Panc1 (cell line): ENCODE measurements around the gene CEACAM20. TPM values are rescaled to one million over a fixed set of nuclear protein-coding genes. Genes with fewer than 3 reads are reported as not detected.

Experiments used
- ATAC-seq: fragments of 200-7000 bp; cut with Tn5 transposase; 2 replicates; pipeline ENCODE4 v1.9.1; 2020; ENCODE audit warnings: mild to moderate bottlenecking, moderate library complexity
- BruUV-seq: library from RNA; stranded (reverse); fragments of 400-500 nt; replicated peaks from 2 replicates; lab custom pipeline; 2021; lab: Mats Ljungman, UMichigan
- CTCF ChIA-PET: fragments of 300-600 bp; sonication (Branson Sonifier 250); formaldehyde crosslinking; loops from one replicate; lab custom pipeline; 2022; ENCODE audit warnings: antibody characterized with exemption; lab: Charles Lee
- POLR2A ChIA-PET: fragments of 300-600 bp; sonication (Branson Sonifier 250); formaldehyde crosslinking; loops from one replicate; lab custom pipeline; 2022; ENCODE audit warnings: antibody characterized with exemption; lab: Charles Lee
- DNase-seq: peaks from one replicate; pipeline ENCODE4 v3.0.0-alpha.2; 2010; ENCODE audit warnings: low read depth, low spot score
- H3K27ac ChIP-seq: 2 replicates; pipeline ENCODE4 v1.5.1; 2011; ENCODE audit warnings: mild to moderate bottlenecking, low read length, inconsistent platforms
- H3K27me3 ChIP-seq: fragments of 200-500 bp; sonication (Bioruptor generic); 2 replicates; pipeline ENCODE4 v1.6.0; 2014; ENCODE audit warnings: low read length, inconsistent platforms; ENCODE audit not compliant: control insufficient read depth, insufficient read depth
- H3K36me3 ChIP-seq: fragments of 200-500 bp; sonication (Bioruptor generic); 2 replicates; pipeline ENCODE4 v1.5.1; 2014; ENCODE audit warnings: inconsistent platforms, mild to moderate bottlenecking, low read length, moderate library complexity; ENCODE audit not compliant: control insufficient read depth, insufficient read depth
- H3K4me1 ChIP-seq: 2 replicates; pipeline ENCODE4 v1.5.1; 2011; ENCODE audit warnings: inconsistent platforms, mild to moderate bottlenecking, low read length, moderate library complexity; ENCODE audit not compliant: control insufficient read depth, insufficient read depth
- H3K4me3 ChIP-seq, 2 experiments: 2 replicates each; pipeline ENCODE4 v1.5.1; 2011 to 2012; ENCODE audit warnings: low read depth in 2 of 2, low read length in 2 of 2, mild to moderate bottlenecking in 2 of 2, inconsistent platforms in 1 of 2, moderate library complexity in 1 of 2
- H3K9me3 ChIP-seq: fragments of 200-500 bp; sonication (Bioruptor generic); 2 replicates; pipeline ENCODE4 v1.5.1; 2014; ENCODE audit warnings: low read depth, mild to moderate bottlenecking, inconsistent platforms, low read length, moderate library complexity; ENCODE audit not compliant: control insufficient read depth, insufficient read depth
- POLR2AphosphoS5 ChIP-seq: IDR thresholded peaks from 2 replicates; pipeline ENCODE4 v1.6.1; 2012; ENCODE audit warnings: mild to moderate bottlenecking, low read depth, low read length, moderate library complexity
- SIN3A ChIP-seq: IDR thresholded peaks from 2 replicates; pipeline ENCODE4 v1.6.1; 2012; ENCODE audit warnings: low read depth, mild to moderate bottlenecking, low read length, moderate library complexity, borderline replicate concordance; ENCODE audit not compliant: insufficient read depth
- TCF7L2 ChIP-seq: IDR thresholded peaks from 2 replicates; pipeline ENCODE4 v1.6.1; 2011; ENCODE audit warnings: mild to moderate bottlenecking, low read depth, low read length, inconsistent platforms
- in situ Hi-C: cut with HindIII; loops from 2 replicates; pipeline ENCODE4 v1.10.0; 2016; ENCODE audit warnings: low sequenced_read_pairs, low pct_unique_long_range_greater_than_20kb
- intact Hi-C: fragments of 100-400 bp; cut with micrococcal nuclease; formaldehyde crosslinking; loops from one replicate; pipeline ENCODE4 v1.10.0; 2022; ENCODE audit not compliant: unreplicated experiment
- total RNA-seq: library from RNA; stranded (reverse); gene quantifications from one replicate; pipeline ENCODE4 v1.2.1, GENCODE V29; 2021; ENCODE audit not compliant: unreplicated experiment
- TF ChIP-seq, protein P1 (sequence below), 2 experiments: IDR thresholded peaks; 2 replicates each; pipeline ENCODE4 v1.6.1; 2011 to 2012; ENCODE audit warnings: low read depth in 2 of 2, control low read depth in 1 of 2, low read length in 1 of 2, mild to moderate bottlenecking in 1 of 2, moderate library complexity in 1 of 2; ENCODE audit not compliant: insufficient read depth in 1 of 2
- TF ChIP-seq, protein P2 (sequence below): fragments of 450-650 bp; IDR thresholded peaks from 2 replicates; pipeline ENCODE4 v1.5.1; 2017; ENCODE audit warnings: mild to moderate bottlenecking

CEACAM20 gene
- total RNA-seq, 1 experiment from 2014 or later: not detected

DNA sequence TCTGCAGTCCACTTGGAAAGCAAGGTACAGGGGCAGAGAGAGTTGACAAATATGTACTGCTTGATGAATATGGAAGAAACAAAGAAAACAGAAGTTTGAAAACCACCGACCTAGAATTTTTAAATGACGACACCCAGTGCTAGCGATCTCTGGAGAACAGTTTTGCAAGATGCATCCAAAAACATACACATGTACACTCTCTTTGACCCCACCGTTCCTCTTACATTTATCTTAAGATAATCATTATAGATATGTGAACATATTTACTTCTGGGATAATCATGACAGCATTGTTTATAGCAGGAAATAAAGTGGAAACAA, 43.1 kb upstream of the CEACAM20 start:
- in situ Hi-C loops (no loop called here), intact Hi-C loops (no loop called here)
- Histone ChIP-seq H3K36me3 (no peaks in the 10 kb centered on the region), H3K27ac (no peak overlapping the region), H3K9me3 (no peaks in the 10 kb centered on the region), H3K4me1 (no peaks in the 10 kb centered on the region), H3K4me3 (no peak overlapping the region), H3K27me3 (no peaks in the 10 kb centered on the region)
- DNase-seq (no peak), ATAC-seq (no peak)
- BruUV-seq: no TSS peak
- POLR2A ChIA-PET: no interaction called here
- CTCF ChIA-PET: no interaction called here
- TF ChIP-seq SIN3A (no peak), POLR2AphosphoS5 (no peak), TCF7L2 (no peak)
- TF ChIP-seq, protein P1, sequence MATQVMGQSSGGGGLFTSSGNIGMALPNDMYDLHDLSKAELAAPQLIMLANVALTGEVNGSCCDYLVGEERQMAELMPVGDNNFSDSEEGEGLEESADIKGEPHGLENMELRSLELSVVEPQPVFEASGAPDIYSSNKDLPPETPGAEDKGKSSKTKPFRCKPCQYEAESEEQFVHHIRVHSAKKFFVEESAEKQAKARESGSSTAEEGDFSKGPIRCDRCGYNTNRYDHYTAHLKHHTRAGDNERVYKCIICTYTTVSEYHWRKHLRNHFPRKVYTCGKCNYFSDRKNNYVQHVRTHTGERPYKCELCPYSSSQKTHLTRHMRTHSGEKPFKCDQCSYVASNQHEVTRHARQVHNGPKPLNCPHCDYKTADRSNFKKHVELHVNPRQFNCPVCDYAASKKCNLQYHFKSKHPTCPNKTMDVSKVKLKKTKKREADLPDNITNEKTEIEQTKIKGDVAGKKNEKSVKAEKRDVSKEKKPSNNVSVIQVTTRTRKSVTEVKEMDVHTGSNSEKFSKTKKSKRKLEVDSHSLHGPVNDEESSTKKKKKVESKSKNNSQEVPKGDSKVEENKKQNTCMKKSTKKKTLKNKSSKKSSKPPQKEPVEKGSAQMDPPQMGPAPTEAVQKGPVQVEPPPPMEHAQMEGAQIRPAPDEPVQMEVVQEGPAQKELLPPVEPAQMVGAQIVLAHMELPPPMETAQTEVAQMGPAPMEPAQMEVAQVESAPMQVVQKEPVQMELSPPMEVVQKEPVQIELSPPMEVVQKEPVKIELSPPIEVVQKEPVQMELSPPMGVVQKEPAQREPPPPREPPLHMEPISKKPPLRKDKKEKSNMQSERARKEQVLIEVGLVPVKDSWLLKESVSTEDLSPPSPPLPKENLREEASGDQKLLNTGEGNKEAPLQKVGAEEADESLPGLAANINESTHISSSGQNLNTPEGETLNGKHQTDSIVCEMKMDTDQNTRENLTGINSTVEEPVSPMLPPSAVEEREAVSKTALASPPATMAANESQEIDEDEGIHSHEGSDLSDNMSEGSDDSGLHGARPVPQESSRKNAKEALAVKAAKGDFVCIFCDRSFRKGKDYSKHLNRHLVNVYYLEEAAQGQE (IDR thresholded peaks at IDR 0.05; ENCODE audit: insufficient read depth in 1 of 2, low read depth in 2 of 2, low read length in 1 of 2): no peak
- TF ChIP-seq, protein P2, sequence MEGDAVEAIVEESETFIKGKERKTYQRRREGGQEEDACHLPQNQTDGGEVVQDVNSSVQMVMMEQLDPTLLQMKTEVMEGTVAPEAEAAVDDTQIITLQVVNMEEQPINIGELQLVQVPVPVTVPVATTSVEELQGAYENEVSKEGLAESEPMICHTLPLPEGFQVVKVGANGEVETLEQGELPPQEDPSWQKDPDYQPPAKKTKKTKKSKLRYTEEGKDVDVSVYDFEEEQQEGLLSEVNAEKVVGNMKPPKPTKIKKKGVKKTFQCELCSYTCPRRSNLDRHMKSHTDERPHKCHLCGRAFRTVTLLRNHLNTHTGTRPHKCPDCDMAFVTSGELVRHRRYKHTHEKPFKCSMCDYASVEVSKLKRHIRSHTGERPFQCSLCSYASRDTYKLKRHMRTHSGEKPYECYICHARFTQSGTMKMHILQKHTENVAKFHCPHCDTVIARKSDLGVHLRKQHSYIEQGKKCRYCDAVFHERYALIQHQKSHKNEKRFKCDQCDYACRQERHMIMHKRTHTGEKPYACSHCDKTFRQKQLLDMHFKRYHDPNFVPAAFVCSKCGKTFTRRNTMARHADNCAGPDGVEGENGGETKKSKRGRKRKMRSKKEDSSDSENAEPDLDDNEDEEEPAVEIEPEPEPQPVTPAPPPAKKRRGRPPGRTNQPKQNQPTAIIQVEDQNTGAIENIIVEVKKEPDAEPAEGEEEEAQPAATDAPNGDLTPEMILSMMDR: no peak

DNA sequence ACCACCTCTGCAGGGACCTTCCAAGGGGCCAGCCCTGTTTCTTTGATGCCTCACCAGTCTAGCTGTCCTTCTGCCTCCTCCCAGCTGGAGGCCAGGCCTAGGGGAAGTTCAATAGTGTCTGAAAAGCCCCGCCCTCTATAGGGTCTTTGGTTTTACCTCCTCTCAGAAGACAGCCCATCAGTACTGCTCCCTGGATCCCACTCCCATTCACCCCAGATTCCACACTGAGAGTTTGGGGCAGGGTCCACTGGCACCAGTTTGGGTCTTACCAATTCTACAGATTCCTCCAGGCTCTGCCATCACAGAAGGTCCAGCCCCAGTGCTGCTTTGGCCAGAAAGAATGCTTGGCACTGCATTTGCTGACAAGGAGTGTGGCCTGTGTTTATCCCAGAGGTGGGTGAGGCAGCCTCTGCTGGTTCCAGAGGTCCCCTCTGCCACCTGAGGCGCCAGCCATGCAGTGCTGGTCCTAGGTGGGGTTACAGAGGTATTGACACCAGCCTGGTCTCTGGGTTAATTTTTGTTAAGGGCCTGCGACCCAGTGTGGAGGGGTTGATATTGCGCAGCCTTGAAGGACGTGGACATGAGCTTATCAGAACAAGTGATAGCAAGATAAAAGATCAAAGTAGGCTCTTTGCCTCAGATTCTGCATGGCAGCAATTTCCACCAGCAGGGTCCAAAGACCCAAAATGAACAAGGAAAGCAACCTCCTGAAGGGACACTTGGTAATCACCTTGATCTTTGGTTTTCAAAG, 42.5 kb upstream of the CEACAM20 start:
- in situ Hi-C loops: no loop called here
- CTCF ChIA-PET: interaction anchor here (0.7 to 1.6 kb wide), 2 partner anchors 9 to 85 kb away, joined by 3 to 6 read pairs; no protein-coding TSS in a partner anchor
- POLR2A ChIA-PET: no interaction called here

More for the DNA sequence above, 42.5 kb upstream of the CEACAM20 start:
- ATAC-seq (no peak), DNase-seq (no peak)
- intact Hi-C loops: no loop called here
- peaks cover under 1% of the 10 kb centered on the region; the same call in 1 of the 2 replicates for H3K27me3 ChIP-seq
- H3K4me3 ChIP-seq: no peak overlapping the region
- no peak for TF ChIP-seq TCF7L2
- TF ChIP-seq, protein P1 (IDR thresholded peaks at IDR 0.05; ENCODE audit: insufficient read depth in 1 of 2, low read depth in 2 of 2, low read length in 1 of 2): no peak
- TF ChIP-seq POLR2AphosphoS5: no peak
- TF ChIP-seq, protein P2: no peak
- no peak for TF ChIP-seq SIN3A
- BruUV-seq: no TSS peak
- no peak overlapping the region for H3K27ac ChIP-seq
- no peaks in the 10 kb centered on the region for H3K4me1 ChIP-seq
- no peaks in the 10 kb centered on the region for H3K36me3 ChIP-seq
- H3K9me3 ChIP-seq: no peaks in the 10 kb centered on the region
